H1 (cell line): ENCODE results near the gene LVRN. TPM values are rescaled to one million over a fixed set of nuclear protein-coding genes. Genes with fewer than 3 reads are reported as not detected.

Experiments used
- CTCF ChIA-PET: fragments of 300-600 bp; sonication (Branson Sonifier 250); formaldehyde crosslinking; loops from one replicate; lab custom pipeline; 2021; ENCODE audit not compliant: partially characterized antibody; lab: Charles Lee
- POLR2A ChIA-PET: fragments of 300-600 bp; sonication (Branson Sonifier 250); formaldehyde crosslinking; loops from one replicate; lab custom pipeline; 2021; ENCODE audit warnings: inconsistent platforms; ENCODE audit not compliant: partially characterized antibody; lab: Charles Lee
- DNase-seq, 2 experiments: peaks; one replicate each; pipeline versions ENCODE4 v3.0.0 to v3.0.0-alpha.2; 2010 to 2022; ENCODE audit warnings: low spot score in 2 of 2, low read depth in 1 of 2, mixed read lengths in 1 of 2
- FAIRE-seq: peaks from 2 replicates; lab custom pipeline; 2011; peaks lifted over from hg19 to GRCh38; lab: Jason Lieb, UNC
- H2AFZ ChIP-seq: 2 replicates; pipeline ENCODE4 v1.8.1; 2012; ENCODE audit warnings: low read length, inconsistent platforms
- H2AK5ac ChIP-seq: 2 replicates; pipeline ENCODE4 v1.6.1; 2013; ENCODE audit warnings: low read depth, low read length
- H2BK120ac ChIP-seq: replicated peaks from 2 replicates; pipeline ENCODE3; 2013; ENCODE audit warnings: low read depth, low read length, inconsistent platforms
- H2BK12ac ChIP-seq: 2 replicates; pipeline ENCODE4 v1.6.1; 2013; ENCODE audit warnings: low read depth, low read length
- H2BK15ac ChIP-seq: 2 replicates; pipeline ENCODE4 v1.6.1; 2013; ENCODE audit warnings: low read length
- H2BK20ac ChIP-seq: 2 replicates; pipeline ENCODE4 v1.6.1; 2013; ENCODE audit warnings: low read length
- H2BK5ac ChIP-seq: 2 replicates; pipeline ENCODE4 v1.6.1; 2013; ENCODE audit warnings: low read depth, low read length
- H3K14ac ChIP-seq: 2 replicates; pipeline ENCODE4 v1.6.1; 2013; ENCODE audit warnings: inconsistent platforms; ENCODE audit not compliant: insufficient read length
- H3K18ac ChIP-seq: 2 replicates; pipeline ENCODE4 v1.6.1; 2013; ENCODE audit warnings: low read length; ENCODE audit errors: extremely low read depth
- H3K23ac ChIP-seq: 2 replicates; pipeline ENCODE4 v1.6.1; 2013; ENCODE audit warnings: inconsistent platforms; ENCODE audit not compliant: insufficient read length
- H3K23me2 ChIP-seq: 2 replicates; pipeline ENCODE4 v1.6.1; 2013; ENCODE audit warnings: low read depth, low read length
- H3K27ac ChIP-seq: 2 replicates; pipeline ENCODE4 v1.6.1; 2011; ENCODE audit warnings: low read depth, low read length, inconsistent platforms
- H3K27me3 ChIP-seq, 4 experiments: replicated peaks in 1 of 4; 1 replicate in 1 of 4; 2 replicates in 3 of 4; pipeline versions ENCODE4 v1.6.1 to v1.8.1; 2011 to 2013; ENCODE audit warnings: low read length in 3 of 4, mild to moderate bottlenecking in 3 of 4, inconsistent platforms in 2 of 4, mixed read lengths in 2 of 4, moderate library complexity in 1 of 4; ENCODE audit not compliant: control insufficient read depth in 3 of 4, insufficient read depth in 3 of 4; ENCODE audit errors: extremely low read depth in 1 of 4
- H3K36me3 ChIP-seq, 4 experiments: 2 replicates each; pipeline versions ENCODE4 v1.6.1 to v1.8.1; 2011 to 2013; ENCODE audit warnings: mild to moderate bottlenecking in 4 of 4, low read length in 3 of 4, moderate library complexity in 2 of 4, control low read depth in 1 of 4, inconsistent platforms in 1 of 4; ENCODE audit not compliant: insufficient read depth in 4 of 4, control insufficient read depth in 2 of 4
- H3K4ac ChIP-seq: replicated peaks from 2 replicates; pipeline ENCODE3; 2013; ENCODE audit warnings: low read length, low read depth, mixed read lengths, inconsistent platforms; ENCODE audit not compliant: insufficient read length
- H3K4me1 ChIP-seq, 4 experiments: replicated peaks in 1 of 4; 1 replicate in 1 of 4; 2 replicates in 3 of 4; pipeline versions ENCODE4 v1.6.1 to v1.8.1; 2011 to 2013; ENCODE audit warnings: low read length in 3 of 4, inconsistent platforms in 2 of 4, mixed read lengths in 1 of 4; ENCODE audit not compliant: insufficient read depth in 4 of 4, control insufficient read depth in 3 of 4
- H3K4me2 ChIP-seq, 2 experiments: 2 replicates each; pipeline versions ENCODE4 v1.6.1 to v1.8.1; 2011 to 2013; ENCODE audit warnings: low read depth in 2 of 2, low read length in 2 of 2, control low read depth in 1 of 2, inconsistent platforms in 1 of 2, mild to moderate bottlenecking in 1 of 2; ENCODE audit not compliant: insufficient read depth in 1 of 2
- H3K4me3 ChIP-seq, 4 experiments: fragments of 200-600, 300-600 bp in 1 of 4; sonication (generic), shearing (Covaris generic), sonication (Bioruptor Twin) in 1 of 4; 2 replicates each; pipeline versions ENCODE4 v1.5.1 to v1.8.1; 2011 to 2016; ENCODE audit warnings: low read length in 4 of 4, low read depth in 3 of 4, control low read depth in 2 of 4, inconsistent platforms in 2 of 4, mild to moderate bottlenecking in 2 of 4, mixed read lengths in 1 of 4, moderate library complexity in 1 of 4; ENCODE audit not compliant: insufficient read depth in 2 of 4; ENCODE audit errors: extremely low read depth in 1 of 4
- H3K56ac ChIP-seq: replicated peaks from 2 replicates; pipeline ENCODE3; 2013; ENCODE audit warnings: low read depth, mild to moderate bottlenecking, mixed read lengths, low read length, inconsistent platforms; ENCODE audit not compliant: insufficient read length
- H3K79me1 ChIP-seq: 2 replicates; pipeline ENCODE4 v1.6.1; 2013; ENCODE audit warnings: low read depth, low read length, control low read depth
- H3K79me2 ChIP-seq, 2 experiments: 2 replicates each; pipeline versions ENCODE4 v1.6.1 to v1.8.1; 2012 to 2013; ENCODE audit warnings: low read length in 2 of 2, mild to moderate bottlenecking in 2 of 2, inconsistent platforms in 1 of 2; ENCODE audit not compliant: insufficient read depth in 2 of 2, control insufficient read depth in 1 of 2
- H3K9ac ChIP-seq, 4 experiments: replicated peaks in 1 of 4; 1 replicate in 1 of 4; 2 replicates in 3 of 4; pipeline versions ENCODE4 v1.6.1 to v1.8.1; 2011 to 2013; ENCODE audit warnings: low read depth in 3 of 4, low read length in 3 of 4, control low read depth in 2 of 4, mild to moderate bottlenecking in 2 of 4, moderate library complexity in 2 of 4, inconsistent platforms in 1 of 4; ENCODE audit errors: extremely low read depth in 1 of 4
- H3K9me3 ChIP-seq, 2 experiments: 2 replicates each; pipeline versions ENCODE4 v1.6.1 to v1.8.1; 2012 to 2013; ENCODE audit warnings: mild to moderate bottlenecking in 2 of 2, moderate library complexity in 2 of 2, control low read depth in 1 of 2, inconsistent platforms in 1 of 2, low read depth in 1 of 2, low read length in 1 of 2, mixed read lengths in 1 of 2; ENCODE audit not compliant: insufficient read depth in 2 of 2
- H4K20me1 ChIP-seq, 2 experiments: replicated peaks in 1 of 2; 2 replicates each; pipeline versions ENCODE3 to v1.8.1; 2011 to 2013; ENCODE audit warnings: inconsistent platforms in 2 of 2, low read length in 2 of 2, mild to moderate bottlenecking in 1 of 2; ENCODE audit not compliant: insufficient read depth in 2 of 2, control insufficient read depth in 1 of 2
- H4K5ac ChIP-seq: 2 replicates; pipeline ENCODE4 v1.6.1; 2013; ENCODE audit warnings: low read length, low read depth, mixed read lengths, inconsistent platforms; ENCODE audit not compliant: insufficient read length
- H4K8ac ChIP-seq: 2 replicates; pipeline ENCODE4 v1.8.0; 2013; ENCODE audit warnings: mild to moderate bottlenecking, moderate library complexity, low read length, inconsistent platforms; ENCODE audit not compliant: insufficient read depth; ENCODE audit errors: extremely low read depth
- H4K91ac ChIP-seq: replicated peaks from 2 replicates; pipeline ENCODE3; 2013; ENCODE audit warnings: low read length, mixed read lengths, inconsistent platforms; ENCODE audit not compliant: insufficient read length
- WGBS, 2 experiments: shearing (Covaris generic) in 1 of 2; methylation state at CpG; one replicate each; pipeline versions ENCODE4 v1.1.6 to v1.1.7; 2013 to 2015; ENCODE audit warnings: low lambda C conversion rate in 2 of 2, mixed read lengths in 2 of 2, inconsistent platforms in 1 of 2, low coverage in 1 of 2, missing lambda C conversion rate in 1 of 2; ENCODE audit not compliant: insufficient replicate concordance in 2 of 2, insufficient coverage in 1 of 2, insufficient read length in 1 of 2; ENCODE audit errors: extremely low coverage in 1 of 2, missing lambda C conversion rate in 1 of 2; 5-methylcytosine and 5-hydroxymethylcytosine counted together
- polyA plus RNA-seq, 7 experiments: library from polyadenylated mRNA; depleted of rRNA in 3 of 7; stranded (reverse) in 5 of 7; unstranded in 2 of 7; fragments of >200 nt in 5 of 7; fragments of 200-250 nt in 2 of 7; gene quantifications; 1 replicate in 5 of 7; 2 replicates in 1 of 7; 4 replicates in 1 of 7; pipeline versions ENCODE4 v1.2.1 to v1.2.3, GENCODE V29; 2011 to 2013; ENCODE audit warnings: missing spikeins in 2 of 7, mixed read lengths in 2 of 7
- total RNA-seq: library from RNA; stranded (reverse); fragmentation: NEBNext Ultra II Directional; extraction: Animal tissue kit (Norgen Biotek cat#: 25700); gene quantifications from 2 replicates; pipeline ENCODE4 v1.2.1, GENCODE V29; 2021

LVRN gene
- total and polyA plus RNA-seq, 2 of the 8 experiments (the other 6 are each of a cell fraction or from before 2014, with no cell fraction given), result 0.08 to 0.09 TPM

DNA sequence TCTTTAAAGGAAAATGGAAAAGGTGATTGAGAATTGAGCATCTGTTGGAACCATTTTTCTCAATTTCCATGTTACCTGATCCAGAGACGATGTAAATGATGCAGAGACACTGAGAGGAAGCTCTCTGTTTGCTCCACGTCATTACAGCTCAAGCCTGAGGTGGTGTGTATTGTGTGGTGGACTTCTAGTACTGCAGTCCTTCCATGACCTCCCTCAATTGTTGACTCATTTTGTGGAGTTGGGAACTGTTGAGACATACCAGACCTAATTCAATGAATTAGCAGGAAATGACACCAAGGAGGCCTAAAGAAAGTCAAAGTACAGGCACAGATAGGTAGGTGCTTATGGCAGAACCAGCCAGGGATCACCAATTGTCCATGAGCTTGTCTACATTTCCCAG is 15.6 kb upstream of the LVRN start:
- no peaks in the 10 kb centered on the region for H3K4me1 ChIP-seq

More for the DNA sequence above, 15.6 kb upstream of the LVRN start:
- Histone ChIP-seq H3K9me3 (no peaks in the 10 kb centered on the region), H3K23me2 (no peaks in the 10 kb centered on the region), H2BK12ac (no peak overlapping the region), H2BK15ac (no peak overlapping the region), H3K79me1 (no peaks in the 10 kb centered on the region), H2AFZ (no peak overlapping the region), H4K91ac (no peak overlapping the region), H4K8ac (no peak overlapping the region), H3K79me2 (no peaks in the 10 kb centered on the region), H3K4ac (no peak overlapping the region), H3K9ac (no peak overlapping the region), H3K56ac (no peak overlapping the region), H3K27me3 (no peaks in the 10 kb centered on the region), H2BK20ac (no peak overlapping the region), H4K5ac (no peak overlapping the region), H3K36me3 (no peaks in the 10 kb centered on the region), H3K18ac (no peak overlapping the region), H4K20me1 (no peaks in the 10 kb centered on the region), H3K14ac (no peak overlapping the region), H2BK120ac (no peak overlapping the region), H3K4me3 (no peak overlapping the region), H3K27ac (no peak overlapping the region), H2BK5ac (no peak overlapping the region), H3K23ac (no peak overlapping the region), H3K4me2 (no peak overlapping the region), H2AK5ac (no peak overlapping the region)
- 92% methylated on average over 2 of the region's 2 CpGs; no CpG with 5 or more reads in 1 of the 2 experiments for WGBS, 2 experiments
- FAIRE-seq (no peak), DNase-seq (no peak)
- POLR2A ChIA-PET, result no interaction called here
- CTCF ChIA-PET, result interaction anchor here (5.6 kb wide), 1 partner anchor 14 kb away, joined by 16 read pairs; no protein-coding TSS in a partner anchor
